Measurements from ENCODE around the gene LCTL.
"Not testable (repeated sequence)": the region's sequence is repeated elsewhere in the genome, so short reads cannot be mapped to it uniquely, and the experiment has no call there.

Gene LCTL

DNA sequence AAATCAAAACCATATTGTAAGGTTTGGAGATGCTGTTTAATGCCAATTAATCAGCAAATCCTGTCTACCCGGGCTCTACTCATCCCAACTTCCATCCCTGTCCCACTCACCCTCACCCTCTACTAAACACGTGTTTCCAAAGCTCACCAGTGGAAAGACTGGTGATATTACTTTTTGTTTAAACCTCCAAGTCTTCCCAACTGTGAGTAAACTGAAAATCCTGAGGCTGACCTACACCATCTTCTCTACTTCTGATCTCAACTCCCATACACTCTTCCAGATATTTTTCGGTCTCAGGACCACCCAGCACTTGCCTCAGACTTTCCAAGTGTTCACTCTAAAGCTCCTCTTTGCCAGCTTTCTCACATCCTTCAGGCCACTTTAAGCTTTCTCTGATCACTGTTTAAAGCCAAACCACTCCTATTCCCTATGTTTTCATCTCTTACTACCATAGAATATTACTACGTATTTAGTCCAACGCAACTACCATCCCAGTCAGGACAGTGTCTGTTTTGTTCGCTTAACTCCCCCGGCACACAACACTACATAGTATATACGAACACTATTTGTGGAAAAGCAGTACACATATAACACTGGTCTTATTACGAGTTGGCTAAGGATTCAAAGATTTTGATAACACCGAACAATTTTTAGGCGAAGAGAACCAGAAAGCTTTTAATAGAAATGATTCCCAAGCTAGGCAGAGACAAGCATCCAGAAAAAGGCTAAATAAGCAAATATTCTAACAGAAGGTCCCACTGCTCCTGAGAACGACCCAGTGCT, 61.8 kb downstream of the LCTL start:
- H3K4me3 ChIP-seq (ENCODE audit: low read depth, low read length), result peak overlapping the region; percentile 100

DNA sequence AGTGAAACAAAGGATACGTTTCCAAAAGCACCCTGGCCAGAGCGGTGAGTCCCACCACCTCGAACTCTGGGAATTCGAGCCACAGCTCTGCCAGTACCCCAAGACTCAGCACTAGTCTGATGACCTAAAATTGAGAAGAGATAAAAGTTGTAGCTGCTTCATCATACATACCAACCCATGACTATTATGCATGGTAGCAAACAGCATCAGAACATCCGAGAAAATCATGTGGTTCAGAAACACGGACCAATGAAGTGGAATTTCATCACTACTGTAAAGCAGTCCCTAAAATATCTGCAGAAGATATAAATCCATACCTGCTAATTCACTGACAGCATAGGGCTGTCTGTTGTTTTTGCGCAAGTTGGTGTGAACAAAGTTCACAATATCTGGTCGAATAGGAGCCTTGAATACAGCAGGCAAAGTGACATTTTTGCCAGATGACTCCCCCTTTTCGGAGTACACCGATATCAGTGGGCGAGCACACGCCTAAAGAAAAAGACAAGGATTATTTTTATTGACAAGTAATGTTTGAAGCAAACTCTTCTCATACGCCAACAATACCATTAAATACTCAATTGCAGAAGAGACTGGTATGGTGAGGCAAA, 62.7 kb downstream of the LCTL start:
- peak overlapping the region; percentile 100 for H3K4me3 ChIP-seq (ENCODE audit: low read depth, low read length)

DNA sequence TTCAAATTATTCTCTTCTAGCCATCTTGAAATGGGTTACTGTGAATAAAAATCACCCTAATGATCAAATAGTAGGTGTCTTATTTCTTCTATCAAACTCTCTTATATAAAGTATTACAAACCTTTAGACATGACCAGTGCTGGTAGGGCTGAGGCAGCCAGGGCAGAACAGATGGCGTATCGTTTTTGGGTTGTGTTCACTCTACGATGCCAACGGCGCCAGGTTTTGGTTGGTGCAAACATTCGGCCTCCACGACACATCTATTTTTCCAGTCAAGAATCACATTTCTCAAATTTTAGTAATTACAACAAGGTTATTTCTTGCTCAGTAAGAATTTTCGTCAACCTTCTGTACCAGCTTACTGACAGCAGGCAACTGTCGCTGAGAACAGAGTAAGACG, 63.3 kb downstream of the LCTL start:
- peak overlapping the region; percentile 100 for H3K4me3 ChIP-seq (ENCODE audit: low read depth, low read length)

DNA sequence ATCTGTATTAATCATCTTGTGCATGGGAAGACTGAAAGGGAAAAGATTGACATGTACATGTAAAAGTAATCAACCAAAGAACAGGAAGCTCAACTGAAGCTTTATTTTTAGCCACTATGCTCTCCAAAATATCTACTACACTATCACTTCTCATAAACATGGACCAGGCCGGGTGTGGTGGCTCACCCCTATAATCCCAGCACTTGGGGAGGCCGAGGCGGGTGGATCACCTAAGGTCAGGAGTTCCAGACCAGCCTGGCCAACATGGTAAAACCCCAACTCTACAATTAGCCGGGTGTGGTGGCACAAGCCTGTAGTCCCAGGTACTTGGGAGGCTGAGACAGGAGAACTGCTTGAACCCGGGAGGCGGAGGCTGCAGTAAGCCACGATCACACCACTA, 65.5 kb downstream of the LCTL start:
- H3K4me3 ChIP-seq (ENCODE audit: low read depth, low read length), result not testable (repeated sequence)

DNA sequence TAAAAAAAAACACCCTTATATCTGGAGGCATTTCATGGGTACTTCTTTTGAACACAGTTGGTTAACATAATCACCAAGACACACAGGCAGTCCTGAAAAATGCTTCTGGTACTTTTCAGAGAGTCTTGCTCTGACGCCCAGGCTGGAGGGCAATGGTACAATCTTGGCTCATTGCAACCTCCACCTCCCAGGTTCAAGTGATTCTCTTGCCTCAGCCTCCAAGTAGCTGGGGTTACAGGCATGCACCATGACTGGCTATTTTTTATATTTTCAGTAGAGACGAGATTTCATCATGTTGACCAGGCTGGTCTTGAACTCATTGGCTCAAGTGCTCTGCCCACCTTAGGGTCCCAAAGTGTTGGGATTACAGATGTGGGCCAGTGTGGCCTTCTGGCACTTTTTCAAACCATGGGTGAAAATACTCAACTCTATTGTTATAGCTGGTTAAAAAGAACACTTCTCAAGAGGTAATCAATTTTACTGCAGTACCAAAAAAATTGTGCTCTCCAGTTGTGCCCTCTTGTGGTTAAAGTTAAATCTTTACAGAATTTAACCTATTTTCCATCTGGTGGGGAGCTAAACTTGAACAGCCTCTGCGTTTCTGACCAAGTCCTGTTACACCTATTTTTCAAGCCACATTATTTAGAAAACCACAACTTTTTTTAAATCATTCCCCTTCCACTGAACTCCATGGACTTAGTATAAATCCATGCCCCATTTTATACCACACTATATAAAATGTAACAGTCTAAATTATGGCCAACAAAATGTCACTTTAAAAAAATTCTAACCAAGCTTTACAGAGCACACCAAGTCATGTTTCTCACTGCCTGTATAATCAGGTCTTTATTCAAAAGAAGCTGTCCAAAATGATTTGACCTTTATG, 67.1 kb downstream of the LCTL start:
- no peak overlapping the region for H3K4me3 ChIP-seq (ENCODE audit: low read depth, low read length)

All from iPS-11a (cell line).